Left lung (tissue), 10 donors: Measurements from ENCODE around the gene GIMAP1. TPM values are rescaled to one million over a fixed set of nuclear protein-coding genes. Genes with fewer than 3 reads are reported as not detected.

Source experiments
- ATAC-seq: fragments of 200-7000 bp; cut with Tn5 transposase; one replicate; pipeline ENCODE4 v1.9.1; 2020; ENCODE audit warnings: moderate library complexity
- DNase-seq, 4 donors: peaks; one replicate each; pipeline ENCODE4 v3.0.0-alpha.2; 2013 to 2020
- H3K27ac ChIP-seq, 2 donors: fragments of 200-600 bp; sonication (generic) in 1 of 2; one replicate each; pipeline versions ENCODE4 v1.5.0 to v1.8.0; 2020 to 2021
- H3K27me3 ChIP-seq, 2 donors: fragments of 200-600 bp; sonication (generic) in 1 of 2; one replicate each; pipeline versions ENCODE4 v1.5.0 to v1.8.0; 2020 to 2021
- H3K36me3 ChIP-seq, 2 donors: fragments of 200-600 bp; sonication (generic) in 1 of 2; one replicate each; pipeline versions ENCODE4 v1.5.0 to v1.8.0; 2020 to 2021
- H3K4me1 ChIP-seq, 2 donors: fragments of 200-600 bp; one replicate each; pipeline ENCODE4 v1.8.0; 2021
- H3K4me3 ChIP-seq, 2 donors: fragments of 200-600 bp; sonication (generic) in 1 of 2; one replicate each; pipeline versions ENCODE4 v1.5.0 to v1.8.0; 2020 to 2021; ENCODE audit warnings: mild to moderate bottlenecking in 1 of 2
- H3K9me3 ChIP-seq, 2 donors: fragments of 200-600 bp; sonication (generic) in 1 of 2; one replicate each; pipeline versions ENCODE4 v1.5.0 to v1.8.0; 2020 to 2021
- CTCF ChIP-seq, 2 donors: fragments of 200-600 bp; sonication (generic) in 1 of 2; IDR thresholded peaks; one replicate each; pipeline versions ENCODE4 v1.5.0 to v1.8.0; 2021; ENCODE audit warnings: antibody characterized with exemption in 2 of 2
- intact Hi-C, 2 donors: fragments of 100-400 bp; cut with DNase I; formaldehyde crosslinking; loops; one replicate each; pipeline versions ENCODE4 v1.11.2 to v1.14.2; 2022
- polyA plus RNA-seq, 6 donors: library from polyadenylated mRNA; unstranded; fragments of 120-200 nt; gene quantifications; one replicate each; pipeline ENCODE4 v1.2.1, GENCODE V29; 2013; ENCODE audit not compliant: insufficient read length in 6 of 6
- total RNA-seq, 2 donors: library from RNA; stranded (reverse); fragmentation: NEBNext Ultra II Directional; extraction: Animal tissue kit (Norgen Biotek cat#: 25700); gene quantifications; one replicate each; pipeline ENCODE4 v1.2.1, GENCODE V29; 2021
- donor health status: DM: no; HTN: yes; CAD: no.
- donor health status: DM: no; HTN: no; CAD: no.

The GIMAP1 gene
- total and polyA plus RNA-seq, 8 donors = 4.2 to 11.3 (median 5.7) TPM

- TF ChIP-seq CTCF (IDR thresholded peaks at IDR 0.05) = no peak
- no peak for DNase-seq
- intact Hi-C loops = no loop called here
- no peaks in the 10 kb centered on the region for H3K36me3 ChIP-seq
- H3K27ac ChIP-seq = no peak overlapping the region
- no peaks in the 10 kb centered on the region for H3K27me3 ChIP-seq
- no peak overlapping the region for H3K4me3 ChIP-seq
- no peak for ATAC-seq
- H3K4me1 ChIP-seq = peaks cover 0 to 8% of the 10 kb centered on the region in 2 donors
- peaks cover 0 to 18% of the 10 kb centered on the region in 2 donors for H3K9me3 ChIP-seq
Observed at GRCh38 chr7:150731916-150732315, 15.5 kb downstream of the GIMAP1 start.

- intact Hi-C loops = no loop called here
- no peak overlapping the region for H3K27ac ChIP-seq
- no peak overlapping the region for H3K4me3 ChIP-seq
- no peaks in the 10 kb centered on the region for H3K36me3 ChIP-seq
- peaks cover 0 to 10% of the 10 kb centered on the region in 2 donors for H3K9me3 ChIP-seq
- no peaks in the 10 kb centered on the region for H3K27me3 ChIP-seq
- no peak for ATAC-seq
- peaks cover 0 to 11% of the 10 kb centered on the region in 2 donors for H3K4me1 ChIP-seq
- TF ChIP-seq CTCF (IDR thresholded peaks at IDR 0.05) = no peak
- DNase-seq = no peak
Observed at GRCh38 chr7:150732786-150733481, 16.5 kb downstream of the GIMAP1 start.

- Histone ChIP-seq H3K27ac (no peak overlapping the region), H3K4me3 (no peak overlapping the region), H3K27me3 (no peaks in the 10 kb centered on the region), H3K4me1 (peaks cover 0 to 11% of the 10 kb centered on the region in 2 donors), H3K36me3 (no peaks in the 10 kb centered on the region), H3K9me3 (peaks cover 0 to 4% of the 10 kb centered on the region in 2 donors)
- no peak for TF ChIP-seq CTCF (IDR thresholded peaks at IDR 0.05)
- ATAC-seq (no peak), DNase-seq (no peak)
- intact Hi-C loops = no loop called here
Observed at GRCh38 chr7:150733482-150734095, 17.2 kb downstream of the GIMAP1 start.

GRCh38 chr7:150734254-150734653 lies 17.8 kb downstream of the GIMAP1 start:
- ATAC-seq (no peak), DNase-seq (no peak)
- peaks cover 0 to 12% of the 10 kb centered on the region in 2 donors for H3K4me1 ChIP-seq
- no peaks in the 10 kb centered on the region for H3K9me3 ChIP-seq
- no peaks in the 10 kb centered on the region for H3K36me3 ChIP-seq
- intact Hi-C loops = no loop called here
- H3K27me3 ChIP-seq = no peaks in the 10 kb centered on the region
- no peak for TF ChIP-seq CTCF (IDR thresholded peaks at IDR 0.05)
- no peak overlapping the region for H3K4me3 ChIP-seq
- no peak overlapping the region for H3K27ac ChIP-seq

- peak overlapping the region in 1 of 2 donors; percentile 75 for H3K27ac ChIP-seq
- no peak for TF ChIP-seq CTCF (IDR thresholded peaks at IDR 0.05)
- intact Hi-C loops = no loop called here
- H3K36me3 ChIP-seq = peaks cover 0 to 7% of the 10 kb centered on the region in 2 donors
- ATAC-seq = no peak
- H3K4me1 ChIP-seq = peaks cover 0 to 27% of the 10 kb centered on the region in 2 donors
- H3K9me3 ChIP-seq = no peaks in the 10 kb centered on the region
- no peak overlapping the region for H3K4me3 ChIP-seq
- DNase-seq = no peak
- H3K27me3 ChIP-seq = no peaks in the 10 kb centered on the region
Observed at GRCh38 chr7:150735596-150736358, 19.4 kb downstream of the GIMAP1 start.
